Right kidney (tissue), 9 donors: ENCODE measurements around the gene CXXC5.
"Not testable (repeated sequence)": the region's sequence is repeated elsewhere in the genome, so short reads cannot be mapped to it uniquely, and the experiment has no call there.

ENCODE experiments used
- DNase-seq: peaks from one replicate; pipeline ENCODE4 v3.0.0-alpha.2; 2016
- long read RNA-seq, 8 donors: transcript quantifications; one replicate each; lab custom pipeline, GENCODE V29; 2026

Gene CXXC5
- long read RNA-seq, donor 1, transcript CXXC5-206 (2 exons, 777 nt), result minor isoform, 6 of 91 reads
- long read RNA-seq, donor 1, transcript CXXC5-201 (3 exons, 2,658 nt), result major isoform, 55 of 91 reads
- long read RNA-seq, donor 1, transcript CXXC5-211 (3 exons, 1,892 nt), result minor isoform, 22 of 91 reads
- long read RNA-seq, donor 1, partial matches to known transcripts, result 0 of 91 reads
- long read RNA-seq, donor 1, other reads (novel, unspliced or antisense), result 5 of 91 reads
- long read RNA-seq, donor 2, transcript CXXC5-211 (3 exons, 1,892 nt), result minor isoform, 7 of 126 reads
- long read RNA-seq, donor 2, transcript CXXC5-206 (2 exons, 777 nt), result minor isoform, 5 of 126 reads
- long read RNA-seq, donor 2, transcript CXXC5-201 (3 exons, 2,658 nt), result major isoform, 43 of 126 reads
- long read RNA-seq, donor 2, partial matches to known transcripts, result 69 of 126 reads
- long read RNA-seq, donor 2, other reads (novel, unspliced or antisense), result 0 of 126 reads
- long read RNA-seq, donor 3, transcript CXXC5-211 (3 exons, 1,892 nt), result minor isoform, 14 of 76 reads
- long read RNA-seq, donor 3, transcript CXXC5-201 (3 exons, 2,658 nt), result major isoform, 35 of 76 reads
- long read RNA-seq, donor 3, partial matches to known transcripts, result 22 of 76 reads
- long read RNA-seq, donor 3, other reads (novel, unspliced or antisense), result 0 of 76 reads
- long read RNA-seq, donor 4, transcript CXXC5-206 (2 exons, 777 nt), result minor isoform, 14 of 118 reads
- long read RNA-seq, donor 4, transcript CXXC5-211 (3 exons, 1,892 nt), result minor isoform, 19 of 118 reads
- long read RNA-seq, donor 4, transcript CXXC5-201 (3 exons, 2,658 nt), result major isoform, 52 of 118 reads
- long read RNA-seq, donor 4, partial matches to known transcripts, result 32 of 118 reads
- long read RNA-seq, donor 4, other reads (novel, unspliced or antisense), result 0 of 118 reads
- long read RNA-seq, donor 5, transcript CXXC5-201 (3 exons, 2,658 nt), result major isoform, 62 of 95 reads
- long read RNA-seq, donor 5, transcript CXXC5-211 (3 exons, 1,892 nt), result minor isoform, 12 of 95 reads
- long read RNA-seq, donor 5, partial matches to known transcripts, result 19 of 95 reads
- long read RNA-seq, donor 5, other reads (novel, unspliced or antisense), result 0 of 95 reads
- long read RNA-seq, donor 6, transcript CXXC5-206 (2 exons, 777 nt), result minor isoform, 14 of 151 reads
- long read RNA-seq, donor 6, transcript CXXC5-201 (3 exons, 2,658 nt), result major isoform, 64 of 151 reads
- long read RNA-seq, donor 6, transcript CXXC5-211 (3 exons, 1,892 nt), result minor isoform, 21 of 151 reads
- long read RNA-seq, donor 6, partial matches to known transcripts, result 48 of 151 reads
- long read RNA-seq, donor 6, other reads (novel, unspliced or antisense), result 0 of 151 reads
- long read RNA-seq, donor 7, transcript CXXC5-201 (3 exons, 2,658 nt), result major isoform, 99 of 212 reads
- long read RNA-seq, donor 7, transcript CXXC5-211 (3 exons, 1,892 nt), result minor isoform, 25 of 212 reads
- long read RNA-seq, donor 7, transcript CXXC5-206 (2 exons, 777 nt), result minor isoform, 15 of 212 reads
- long read RNA-seq, donor 7, partial matches to known transcripts, result 70 of 212 reads
- long read RNA-seq, donor 7, other reads (novel, unspliced or antisense), result 0 of 212 reads
- long read RNA-seq, donor 8, transcript CXXC5-211 (3 exons, 1,892 nt), result minor isoform, 12 of 70 reads
- long read RNA-seq, donor 8, transcript CXXC5-201 (3 exons, 2,658 nt), result major isoform, 48 of 70 reads
- long read RNA-seq, donor 8, transcript CXXC5-206 (2 exons, 777 nt), result minor isoform, 7 of 70 reads
- long read RNA-seq, donor 8, partial matches to known transcripts, result 0 of 70 reads
- long read RNA-seq, donor 8, other reads (novel, unspliced or antisense), result 0 of 70 reads

DNA sequence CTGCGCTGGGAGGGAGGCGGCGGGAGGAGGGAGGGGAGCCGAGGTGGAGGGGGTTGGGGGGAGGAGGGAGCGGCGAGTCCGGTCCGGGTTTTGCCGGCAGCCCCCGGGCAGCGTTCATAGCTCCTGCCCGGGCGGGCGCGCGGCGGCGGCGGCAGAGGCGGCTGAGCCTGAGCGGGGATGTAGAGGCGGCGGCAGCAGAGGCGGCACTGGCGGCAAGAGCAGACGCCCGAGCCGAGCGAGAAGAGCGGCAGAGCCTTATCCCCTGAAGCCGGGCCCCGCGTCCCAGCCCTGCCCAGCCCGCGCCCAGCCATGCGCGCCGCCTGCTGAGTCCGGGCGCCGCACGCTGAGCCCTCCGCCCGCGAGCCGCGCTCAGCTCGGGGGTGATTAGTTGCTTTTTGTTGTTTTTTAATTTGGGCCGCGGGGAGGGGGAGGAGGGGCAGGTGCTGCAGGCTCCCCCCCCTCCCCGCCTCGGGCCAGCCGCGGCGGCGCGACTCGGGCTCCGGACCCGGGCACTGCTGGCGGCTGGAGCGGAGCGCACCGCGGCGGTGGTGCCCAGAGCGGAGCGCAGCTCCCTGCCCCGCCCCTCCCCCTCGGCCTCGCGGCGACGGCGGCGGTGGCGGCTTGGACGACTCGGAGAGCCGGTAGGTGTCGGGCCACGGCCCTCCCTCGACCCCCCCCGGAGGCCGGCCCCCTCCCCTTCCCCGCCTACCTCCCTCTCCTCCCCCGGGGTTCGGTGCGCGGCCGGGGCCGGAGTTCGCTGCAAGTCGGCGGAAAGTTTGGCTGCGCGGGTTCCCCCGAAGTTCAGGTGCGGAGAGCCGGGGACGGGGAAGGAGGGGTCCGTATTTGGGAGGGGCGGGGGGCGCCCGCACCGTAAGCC is at the start of gene CXXC5:
Gene CXXC5, plus strand, starts transcription at position 145 of the 877 bp plus-strand sequence. CDS start 32,175 bp downstream, outside the sequence.
- DNase-seq, result peak; percentile 97

DNA sequence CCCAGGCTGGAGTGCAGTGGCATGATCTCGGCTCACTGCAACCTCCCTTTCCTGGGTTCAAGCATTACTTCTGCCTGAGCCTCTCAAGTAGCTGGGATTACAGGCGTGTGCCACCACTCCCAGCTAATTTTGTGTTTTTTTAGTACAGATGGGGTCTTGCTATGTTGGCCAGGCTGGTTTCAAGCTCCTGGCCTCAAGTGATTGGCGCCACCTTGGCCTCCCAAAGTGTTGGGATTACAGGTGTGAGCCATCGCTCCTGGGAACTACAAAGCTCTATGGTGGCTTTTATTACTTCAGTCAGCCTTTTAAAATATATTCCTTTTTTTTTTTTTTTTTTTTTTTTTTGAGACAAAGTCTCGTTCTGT is 49.6 kb upstream of the CXXC5 start:
- not testable (repeated sequence) for DNase-seq

DNA sequence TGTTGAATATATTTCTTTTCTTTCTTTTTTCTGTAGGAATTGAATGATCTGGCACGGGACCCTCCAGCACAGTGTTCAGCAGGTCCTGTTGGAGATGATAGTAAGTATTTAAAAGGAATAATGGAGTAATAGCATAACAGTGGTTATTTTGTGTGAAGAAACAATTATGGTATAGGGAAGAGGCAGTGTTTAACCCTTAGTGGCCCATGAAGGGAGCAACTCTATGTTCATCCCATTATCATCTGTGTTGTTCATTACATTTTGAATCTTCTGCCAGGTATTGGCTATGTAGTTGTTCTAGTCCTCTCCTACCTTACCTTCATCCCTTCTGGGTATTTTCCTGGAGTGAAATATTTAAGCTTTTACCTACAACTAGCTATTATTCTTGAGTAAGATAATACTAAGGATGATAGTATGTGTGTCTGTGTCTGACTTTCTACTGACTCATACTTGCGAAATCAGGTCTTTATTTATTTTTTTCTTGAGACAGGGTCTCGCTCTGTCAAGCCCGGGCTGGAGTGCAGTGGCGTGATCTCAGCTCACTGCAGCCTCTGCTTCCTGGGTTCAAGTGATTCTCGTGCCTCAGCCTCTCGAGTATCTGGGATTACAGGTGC is 47.7 kb upstream of the CXXC5 start:
- DNase-seq, result no peak

DNA sequence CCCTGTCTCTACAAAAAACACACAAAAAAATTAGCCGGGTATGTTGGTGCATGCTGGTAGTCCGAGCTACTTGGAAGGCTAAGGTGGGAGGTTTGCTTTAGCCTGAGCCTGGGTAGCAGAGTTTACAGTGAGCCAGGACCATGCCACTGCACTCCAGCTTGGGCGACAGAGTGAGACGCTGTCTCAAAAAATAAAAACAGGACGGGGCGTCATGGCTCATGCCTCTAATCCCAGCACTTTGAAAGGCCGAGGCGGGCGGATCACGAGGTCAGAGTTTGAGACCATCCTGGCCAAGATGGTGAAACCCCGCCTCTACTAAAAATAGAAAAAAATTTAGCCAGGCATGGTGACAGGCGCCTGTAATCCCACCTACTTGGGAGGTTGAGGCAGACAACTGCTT is 46.7 kb upstream of the CXXC5 start:
- DNase-seq, result no peak

DNA sequence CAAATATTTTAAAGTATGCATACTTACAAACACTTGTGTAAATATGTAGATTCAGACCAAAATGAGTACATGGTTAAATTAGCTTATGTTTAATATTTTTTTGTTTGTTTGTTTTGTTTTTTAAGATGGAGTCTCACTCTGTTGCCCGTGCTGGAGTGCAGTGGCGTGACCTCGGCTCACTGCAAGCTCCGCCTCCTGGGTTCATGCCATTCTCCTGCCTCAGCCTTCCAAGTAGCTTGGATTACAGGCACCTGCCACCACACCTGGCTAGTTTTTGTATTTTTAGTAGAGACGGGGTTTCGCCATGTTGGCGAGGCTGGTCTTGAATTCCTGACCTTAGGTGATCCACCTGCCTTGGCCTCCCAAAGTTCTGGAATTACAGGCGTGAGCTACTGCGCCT is 46.2 kb upstream of the CXXC5 start:
- not testable (repeated sequence) for DNase-seq

DNA sequence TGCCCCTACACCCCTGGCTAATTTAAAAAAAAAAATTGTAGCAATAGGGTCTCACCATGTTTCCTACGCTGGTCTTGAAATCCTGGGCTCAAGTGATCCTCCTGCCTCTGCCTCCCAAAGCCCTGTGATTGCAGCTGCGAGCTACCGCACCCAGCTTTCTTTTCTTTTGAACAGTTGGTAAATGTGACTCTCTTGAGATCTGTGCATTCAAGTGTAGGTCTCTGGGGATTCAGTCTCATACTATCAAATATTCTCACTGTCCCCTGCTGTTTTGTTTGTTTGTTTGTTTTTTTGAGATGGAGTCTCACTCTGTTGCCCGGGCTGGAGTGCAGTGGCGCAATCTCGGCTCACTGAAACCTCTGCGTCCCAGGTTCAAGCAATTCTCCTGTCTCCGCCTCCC is 42.3 kb upstream of the CXXC5 start:
- DNase-seq, result no peak

DNA sequence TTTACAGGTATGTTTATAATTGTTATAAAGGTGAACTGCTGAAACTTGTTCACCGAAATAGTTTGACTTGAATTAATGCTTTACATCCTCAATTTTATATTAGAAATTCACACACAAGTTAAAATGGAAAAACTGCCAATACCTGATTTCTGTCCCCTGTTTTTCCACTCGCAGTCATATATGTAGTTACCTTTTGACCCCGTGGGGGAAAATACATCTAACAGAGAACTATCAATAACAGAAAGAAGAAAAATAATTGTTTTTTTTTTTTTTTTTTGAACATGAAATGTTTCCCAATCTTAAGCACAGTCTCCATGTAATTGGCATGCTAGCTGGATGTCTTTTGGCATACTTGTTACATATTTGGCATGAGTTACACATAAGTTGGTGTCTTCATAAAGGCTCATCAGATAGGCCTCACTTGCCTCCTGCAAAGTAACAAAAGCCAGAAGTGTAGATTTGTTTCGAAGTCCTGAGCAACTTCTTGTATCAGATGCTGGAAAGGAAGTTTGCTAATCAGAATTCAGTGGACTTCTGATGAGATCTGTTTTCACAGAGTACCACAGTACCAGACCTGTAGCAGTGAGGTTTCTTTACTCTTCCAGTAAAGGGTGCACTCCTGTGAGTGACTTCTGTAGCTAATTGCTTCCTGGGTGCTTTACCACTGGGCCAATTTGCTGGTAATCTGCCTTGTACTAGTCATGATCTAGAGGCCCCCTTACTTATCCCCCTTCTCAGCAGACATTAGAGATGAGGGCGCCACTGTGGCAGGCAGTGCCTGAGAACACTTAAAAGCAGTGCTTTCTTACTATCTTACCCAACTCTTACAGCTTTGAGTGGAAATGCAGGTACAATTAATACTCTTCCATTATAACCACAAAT is 36.2 kb upstream of the CXXC5 start:
- no peak for DNase-seq

DNA sequence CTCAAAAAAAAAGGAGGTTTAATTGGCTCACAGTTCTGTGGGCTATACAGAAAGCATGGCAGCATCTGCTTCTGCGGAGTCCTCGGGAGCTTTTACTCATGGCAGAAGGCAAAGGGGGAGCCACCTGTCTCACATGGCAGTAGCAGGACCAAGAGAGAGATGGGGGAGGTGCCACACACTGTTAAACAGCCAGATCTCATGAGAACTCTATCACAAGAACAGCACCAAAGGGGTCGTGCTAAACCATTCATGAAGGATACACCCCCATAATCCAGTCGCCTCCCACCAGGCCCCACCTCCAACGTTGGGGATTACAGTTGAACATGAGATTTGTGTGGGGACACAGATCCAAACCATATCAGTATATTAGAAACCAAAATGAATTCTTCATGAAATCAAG is 28.3 kb upstream of the CXXC5 start:
- DNase-seq, result no peak

DNA sequence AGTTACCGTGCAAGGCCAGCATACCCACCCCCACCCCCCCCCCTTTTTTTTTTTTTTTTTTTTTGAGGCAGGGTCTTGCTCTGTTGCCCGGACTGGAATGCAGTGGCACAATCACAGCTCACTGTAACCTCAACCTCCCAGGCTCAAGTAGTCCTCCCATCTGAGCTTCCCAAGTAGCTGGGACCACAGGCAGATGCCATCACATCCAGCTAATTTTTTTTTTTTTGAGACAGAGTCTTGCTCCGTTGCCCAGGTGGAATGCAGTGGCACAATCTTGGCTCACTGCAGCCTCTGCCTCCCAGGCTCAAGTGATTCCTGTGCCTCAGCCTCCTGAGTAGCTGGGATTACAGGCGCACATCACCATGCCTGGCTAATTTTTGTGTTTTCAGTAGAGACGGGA is 22.8 kb upstream of the CXXC5 start:
- not testable (repeated sequence) for DNase-seq

DNA sequence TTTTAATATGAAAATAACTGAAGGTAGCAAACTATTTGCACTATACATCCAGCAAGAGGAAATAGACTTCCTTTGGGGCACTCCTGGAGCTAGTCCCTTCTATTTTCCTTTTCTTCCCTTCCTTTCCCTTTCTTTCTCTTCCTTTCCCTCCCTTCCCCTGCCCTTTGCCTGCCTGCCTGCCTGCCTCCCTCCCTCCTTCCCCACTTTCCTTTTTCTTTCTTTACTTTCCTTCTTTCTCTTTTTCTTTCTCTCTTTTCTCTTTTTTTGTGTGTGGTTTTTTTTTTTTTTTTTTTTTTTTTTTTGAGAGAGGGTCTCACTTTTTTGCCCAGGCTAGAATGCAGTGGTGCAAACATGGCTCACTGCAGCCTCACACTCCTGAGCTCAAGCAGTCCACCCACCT is 17.3 kb upstream of the CXXC5 start:
- DNase-seq, result no peak

DNA sequence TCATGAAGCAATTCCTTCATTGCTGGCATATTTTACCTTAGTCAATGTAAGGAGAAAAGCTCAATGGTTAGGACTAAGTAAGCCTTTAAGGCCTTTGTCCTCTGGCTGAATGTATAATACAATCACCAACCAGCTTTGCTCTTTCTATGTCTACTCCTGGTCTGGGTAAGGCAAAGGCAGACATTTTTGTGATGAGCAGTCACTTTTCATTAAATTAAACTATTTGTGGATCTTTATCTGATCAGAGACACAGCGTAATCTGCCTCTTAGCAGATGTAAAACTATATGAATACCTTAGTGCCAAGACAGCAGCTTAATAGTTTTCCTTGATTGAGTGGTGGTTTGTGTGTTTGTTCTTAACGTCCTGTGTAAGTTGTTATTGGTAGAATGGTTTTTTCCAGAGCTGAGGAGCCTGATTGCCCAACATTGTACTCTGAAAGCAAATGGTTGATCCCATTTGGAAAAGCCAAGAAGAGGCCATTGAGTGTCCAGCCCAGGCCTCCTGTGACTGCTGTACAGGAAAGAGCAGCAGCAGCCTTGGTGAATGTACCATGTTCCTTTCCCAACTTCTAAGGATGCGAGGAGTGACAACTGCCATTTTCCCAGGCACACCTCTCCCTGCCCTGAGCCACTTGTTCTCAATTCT is 16.5 kb upstream of the CXXC5 start:
- no peak for DNase-seq

DNA sequence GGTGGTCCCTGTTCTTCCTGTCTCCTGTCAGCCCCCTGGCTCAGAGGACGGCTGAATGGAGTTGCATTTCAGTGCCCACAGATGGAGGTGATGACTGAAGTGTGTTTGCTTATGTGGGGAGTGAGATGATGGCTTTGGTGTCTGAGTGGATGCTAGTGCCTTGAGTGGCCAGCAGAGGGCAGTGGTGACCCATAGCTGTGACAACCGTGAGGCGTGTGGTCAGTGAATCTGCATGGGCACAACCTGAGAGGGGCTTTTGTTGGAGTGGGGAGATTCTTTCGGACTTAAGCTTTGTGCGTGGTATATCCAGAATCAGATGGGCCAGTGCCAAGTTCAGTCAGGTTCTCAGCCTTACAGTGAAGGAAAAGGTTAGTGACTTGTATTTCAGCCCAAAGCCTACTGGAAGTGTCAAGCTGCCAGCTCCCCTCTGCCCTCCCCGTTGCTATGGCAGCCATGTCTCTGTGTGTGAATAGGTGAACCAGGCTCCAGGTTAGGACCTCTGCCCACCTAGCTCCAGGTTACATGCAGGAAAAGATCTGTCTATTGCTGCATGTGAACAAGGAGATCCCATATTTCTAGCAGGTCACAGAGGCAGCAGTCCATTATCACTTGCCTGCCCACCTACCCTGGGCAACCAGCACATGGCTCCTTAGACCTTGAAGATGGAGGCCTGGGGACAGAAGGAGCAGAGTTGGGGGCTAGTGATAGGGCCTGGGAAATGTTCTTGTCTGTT is 14.7 kb upstream of the CXXC5 start:
- peak; percentile 64 for DNase-seq

DNA sequence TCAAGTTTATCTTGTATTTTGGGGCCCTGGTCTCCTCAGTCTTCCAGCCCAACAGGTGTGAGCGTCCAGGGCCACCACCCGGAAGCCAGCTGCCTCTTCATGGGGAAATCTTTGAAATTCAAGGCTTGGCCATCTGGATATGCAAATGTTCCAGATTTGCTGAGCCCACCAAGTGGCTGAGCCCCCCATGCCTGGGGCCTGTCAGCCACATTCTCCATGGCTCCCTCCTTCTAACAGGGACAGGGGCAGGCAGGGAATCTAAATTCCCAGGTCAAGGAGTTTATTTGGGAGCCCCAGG is 14.2 kb upstream of the CXXC5 start:
- DNase-seq, result no peak

DNA sequence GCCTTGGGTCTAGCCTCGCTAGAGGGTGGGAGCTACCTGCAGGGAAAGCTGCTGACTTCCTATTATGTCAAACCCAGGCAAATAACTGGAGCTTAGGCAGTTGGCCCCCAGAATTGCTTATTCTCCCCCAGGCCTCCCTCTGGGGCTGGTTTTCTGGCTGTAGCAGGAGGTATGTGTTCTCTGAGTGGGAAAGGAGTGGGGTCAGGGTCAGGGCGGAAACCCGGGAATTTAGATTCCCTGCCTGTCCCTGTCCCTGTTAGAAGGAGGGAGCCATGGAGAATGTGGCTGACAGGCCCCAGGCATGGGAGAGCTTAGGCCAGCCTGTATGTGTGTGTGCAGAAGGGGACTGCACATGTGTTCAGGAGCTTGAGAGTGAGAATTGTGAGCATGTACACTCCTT is 13.6 kb upstream of the CXXC5 start:
- DNase-seq, result no peak

DNA sequence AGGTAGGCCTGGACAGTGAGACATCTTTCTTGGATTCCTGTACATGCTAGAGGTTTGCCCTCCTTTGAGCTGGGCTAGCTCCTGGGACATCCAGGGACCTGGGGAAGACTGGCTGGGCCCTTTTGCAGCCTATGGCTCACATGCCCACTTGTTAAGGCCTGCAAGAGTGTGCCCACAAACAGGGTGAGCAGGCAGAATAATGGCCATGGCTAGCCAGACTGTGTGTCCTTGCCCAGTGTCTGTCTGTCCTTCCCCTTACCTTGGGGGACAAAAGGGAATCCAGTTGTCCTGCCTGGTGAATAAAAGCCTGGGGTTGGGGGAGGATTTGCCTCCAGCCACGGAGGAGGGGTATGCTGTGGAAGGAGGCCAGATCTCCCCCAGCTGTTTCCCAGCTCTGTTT is 13.0 kb upstream of the CXXC5 start:
- no peak for DNase-seq

DNA sequence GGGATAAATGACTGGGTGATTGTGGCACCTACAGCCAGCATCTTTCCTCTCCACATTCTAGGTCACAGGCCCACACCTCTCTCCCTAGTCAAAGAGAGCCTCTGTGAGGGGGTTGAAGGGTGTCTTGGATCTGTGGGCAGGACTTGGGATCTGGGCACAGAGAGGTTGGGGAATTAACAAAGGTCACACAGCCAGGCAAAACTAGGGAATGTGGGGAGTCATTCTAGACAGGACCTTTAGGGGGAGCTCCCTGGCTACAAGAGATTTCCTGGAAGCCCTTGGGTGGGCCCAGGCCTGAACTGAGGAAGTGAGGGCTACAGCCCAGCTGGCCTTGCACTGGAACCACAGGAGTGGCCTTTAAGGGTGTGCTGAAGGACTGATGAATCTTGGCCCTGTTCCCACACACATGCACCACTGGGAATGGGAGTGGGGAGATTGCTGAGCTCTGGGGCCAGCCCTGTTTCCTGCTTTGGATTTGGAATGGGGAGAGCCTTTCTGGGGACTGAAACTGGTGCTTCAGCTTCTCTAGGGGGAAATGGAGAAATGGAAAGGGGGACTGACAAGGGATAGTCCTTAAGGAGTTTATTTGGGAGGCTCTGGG is 12.4 kb upstream of the CXXC5 start:
- DNase-seq, result no peak

DNA sequence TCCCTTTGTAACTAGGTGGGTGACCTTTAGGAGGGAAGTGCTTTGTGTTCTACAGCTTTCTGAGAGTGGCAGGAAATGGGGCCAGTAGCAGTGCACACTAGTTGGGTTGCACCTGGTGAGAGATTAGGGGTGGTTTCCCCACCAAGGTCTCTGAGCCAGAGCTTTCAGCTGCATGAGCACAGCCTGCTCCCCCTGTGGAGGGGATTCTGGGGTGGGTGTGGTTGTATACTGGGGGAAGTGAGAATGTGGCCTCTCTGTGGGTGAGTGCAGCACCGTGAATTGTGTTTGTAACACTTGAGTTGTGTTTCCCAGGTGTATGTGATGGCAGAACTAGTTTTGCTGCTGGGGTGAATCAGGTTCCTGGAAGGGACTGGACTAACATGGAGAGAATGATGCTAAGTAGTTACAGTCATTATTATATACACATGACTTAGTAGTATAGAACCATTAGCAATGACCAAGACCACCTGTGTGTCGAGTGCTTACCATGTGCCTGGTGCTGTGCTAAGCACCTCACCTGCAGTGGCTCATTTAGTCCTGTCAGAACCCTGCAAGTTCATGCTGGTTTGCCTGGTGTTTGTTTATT is 11.8 kb upstream of the CXXC5 start:
- no peak for DNase-seq
